ENCODE measurements around the gene SRC.

SRC gene

GRCh38 chr20:37345339-37346235 is at the start of gene SRC:
SRC (plus strand) TSS chr20:37346140; CDS start chr20:37384154, 38,014 bp downstream.
- TF ChIP-seq Cebpa-rat (IDR thresholded peaks at IDR 0.05) = no peak
- peaks cover 21 to 38% (median 37%) of the 10 kb centered on the region in 11 experiments; a peak in 19 of 22 replicates for H4K20me1 ChIP-seq
- H3K9ac ChIP-seq = peak within 1 kb of the TSS; percentile 75 to 85 (median 82)
- H3K4me1 ChIP-seq = peaks cover 58 to 75% (median 68%) of the 10 kb centered on the region in 10 experiments
- H3K9me3 ChIP-seq (replicated peaks in 1 of 11) = no peaks in the 10 kb centered on the region
- H3K4me2 ChIP-seq = peak within 1 kb of the TSS; percentile 86 to 99 (median 96)
- no peaks in the 10 kb centered on the region for H3K27me3 ChIP-seq
- H3K4me3 ChIP-seq = peak within 1 kb of the TSS; percentile 52 to 76 (median 67)
- peaks cover 0 to 12% (median 5%) of the 10 kb centered on the region in 11 experiments; a peak in 11 of 22 replicates for H3K36me3 ChIP-seq
- peak within 1 kb of the TSS; percentile 54 to 79 (median 71); a peak in 21 of 22 replicates for H3K27ac ChIP-seq

- Histone ChIP-seq H3K4me3 (no peak overlapping the region), H3K4me1 (peaks cover 17 to 71% (median 39%) of the 10 kb centered on the region in 10 experiments; a peak in 19 of 20 replicates), H3K27me3 (no peaks in the 10 kb centered on the region), H3K9ac (no peak overlapping the region), H3K27ac (peak overlapping the region in 2 of 11 experiments; percentile 24 to 56; a peak in 2 of 22 replicates), H3K4me2 (peak overlapping the region in 10 of 11 experiments; percentile 1 to 100 (median 28); a peak in 16 of 22 replicates), H3K36me3 (peaks cover 41 to 78% (median 72%) of the 10 kb centered on the region in 11 experiments), H3K9me3 (replicated peaks in 1 of 11) (peaks cover 0 to 25% (median 23%) of the 10 kb centered on the region in 11 experiments; a peak in 18 of 22 replicates), H4K20me1 (peaks cover 9 to 67% (median 52%) of the 10 kb centered on the region in 11 experiments; a peak in 19 of 22 replicates)
- no peak for TF ChIP-seq Cebpa-rat (IDR thresholded peaks at IDR 0.05)
Measured at GRCh38 chr20:37296371-37296770, 49.6 kb upstream of the SRC start.

- Histone ChIP-seq H3K9ac (no peak overlapping the region), H3K27ac (no peak overlapping the region), H3K4me2 (peak overlapping the region in 4 of 11 experiments; percentile 46 to 100 (median 77); a peak in 6 of 22 replicates)
Measured at GRCh38 chr20:37297066-37297736, 48.7 kb upstream of the SRC start.

GRCh38 chr20:37298190-37298939 is 47.6 kb upstream of the SRC start:
- Histone ChIP-seq H3K27me3 (no peaks in the 10 kb centered on the region), H3K4me3 (no peak overlapping the region), H3K27ac (no peak overlapping the region), H3K9ac (no peak overlapping the region), H3K4me2 (peak overlapping the region in 3 of 11 experiments; percentile 16 to 33 (median 33); a peak in 3 of 22 replicates), H3K36me3 (peaks cover 54 to 78% (median 72%) of the 10 kb centered on the region in 11 experiments), H4K20me1 (peaks cover 9 to 77% (median 61%) of the 10 kb centered on the region in 11 experiments; a peak in 19 of 22 replicates), H3K9me3 (replicated peaks in 1 of 11) (peaks cover 0 to 6% (median 5%) of the 10 kb centered on the region in 11 experiments; a peak in 16 of 22 replicates), H3K4me1 (peaks cover 12 to 51% (median 34%) of the 10 kb centered on the region in 10 experiments; a peak in 18 of 20 replicates)
- TF ChIP-seq Cebpa-rat (IDR thresholded peaks at IDR 0.05) = no peak

More at GRCh38 chr20:37297066-37297736, 48.7 kb upstream of the SRC start:
- Histone ChIP-seq H3K4me3 (no peak overlapping the region), H4K20me1 (peaks cover 9 to 75% (median 58%) of the 10 kb centered on the region in 11 experiments; a peak in 19 of 22 replicates), H3K27me3 (no peaks in the 10 kb centered on the region), H3K36me3 (peaks cover 50 to 78% (median 72%) of the 10 kb centered on the region in 11 experiments), H3K4me1 (peaks cover 12 to 63% (median 35%) of the 10 kb centered on the region in 10 experiments; a peak in 18 of 20 replicates), H3K9me3 (replicated peaks in 1 of 11) (peaks cover 0 to 18% (median 16%) of the 10 kb centered on the region in 11 experiments; a peak in 18 of 22 replicates)
- TF ChIP-seq Cebpa-rat (IDR thresholded peaks at IDR 0.05) = no peak

GRCh38 chr20:37299718-37300528 is 46.0 kb upstream of the SRC start:
- Histone ChIP-seq H3K36me3 (peaks cover 61 to 82% (median 76%) of the 10 kb centered on the region in 11 experiments), H3K4me1 (peaks cover 25 to 38% (median 34%) of the 10 kb centered on the region in 10 experiments), H3K4me3 (no peak overlapping the region), H3K4me2 (no peak overlapping the region), H3K9me3 (replicated peaks in 1 of 11) (no peaks in the 10 kb centered on the region), H4K20me1 (peaks cover 14 to 73% (median 56%) of the 10 kb centered on the region in 11 experiments; a peak in 19 of 22 replicates), H3K9ac (no peak overlapping the region), H3K27me3 (no peaks in the 10 kb centered on the region), H3K27ac (no peak overlapping the region)
- TF ChIP-seq Cebpa-rat (IDR thresholded peaks at IDR 0.05) = no peak

- Histone ChIP-seq H3K36me3 (peaks cover 65 to 94% (median 80%) of the 10 kb centered on the region in 11 experiments), H3K27me3 (no peaks in the 10 kb centered on the region), H3K9ac (no peak overlapping the region), H3K4me2 (no peak overlapping the region), H3K4me3 (no peak overlapping the region), H3K4me1 (peaks cover 26 to 40% (median 32%) of the 10 kb centered on the region in 10 experiments), H4K20me1 (peaks cover 14 to 73% (median 59%) of the 10 kb centered on the region in 11 experiments; a peak in 20 of 22 replicates), H3K27ac (no peak overlapping the region), H3K9me3 (replicated peaks in 1 of 11) (no peaks in the 10 kb centered on the region)
- TF ChIP-seq Cebpa-rat (IDR thresholded peaks at IDR 0.05) = no peak
Measured at GRCh38 chr20:37301120-37301519, 44.8 kb upstream of the SRC start.

- no peak overlapping the region for H3K27ac ChIP-seq
- TF ChIP-seq Cebpa-rat (IDR thresholded peaks at IDR 0.05) = no peak
- H3K27me3 ChIP-seq = no peaks in the 10 kb centered on the region
- H3K9me3 ChIP-seq (replicated peaks in 1 of 11) = no peaks in the 10 kb centered on the region
- no peak overlapping the region for H3K9ac ChIP-seq
- no peak overlapping the region for H3K4me2 ChIP-seq
- no peak overlapping the region for H3K4me3 ChIP-seq
- H4K20me1 ChIP-seq = peaks cover 15 to 71% (median 59%) of the 10 kb centered on the region in 11 experiments; a peak in 20 of 22 replicates
- peaks cover 25 to 36% (median 28%) of the 10 kb centered on the region in 10 experiments for H3K4me1 ChIP-seq
- H3K36me3 ChIP-seq = peaks cover 69 to 98% (median 84%) of the 10 kb centered on the region in 11 experiments
Measured at GRCh38 chr20:37301558-37301957, 44.4 kb upstream of the SRC start.

Data from BLaER1 treated with 17β-estradiol and CSF1 and Interleukin-3, amounts not matched to agents 10 nM and 100 nM (cell line).